ENCODE data around the gene SCFD2. TPM values are rescaled to one million over a fixed set of nuclear protein-coding genes. Genes with fewer than 3 reads are reported as not detected.

SCFD2 gene
- total and polyA plus RNA-seq, 4 donors: 5.2 to 28.7 (median 16.4) TPM

DNA sequence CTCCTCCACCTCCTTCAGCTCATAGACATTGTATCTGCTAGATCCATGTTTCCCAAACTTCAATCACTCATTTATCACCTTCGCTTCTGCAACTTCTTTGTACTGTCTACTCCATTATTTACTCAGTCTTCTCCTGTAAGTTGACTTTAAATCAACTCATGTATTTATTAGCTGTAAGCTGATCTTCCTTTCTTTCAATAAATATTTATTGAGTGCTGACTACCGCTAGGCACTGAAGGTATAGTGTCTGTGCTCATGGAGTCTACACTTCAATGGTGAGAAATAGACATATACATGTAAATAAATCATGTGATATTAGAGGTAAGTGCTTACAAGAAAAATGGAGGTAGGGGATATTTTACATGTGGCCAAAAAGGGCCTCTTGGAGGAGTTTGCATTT, 429.1 kb downstream of the SCFD2 start:
- no peak for ATAC-seq (ENCODE audit: insufficient read depth, low FRiP score)
- WGBS, 2 donors: 85 to 93% methylated on average over 2 of the region's 2 CpGs

GRCh38 chr4:52935317-52935716, 430.5 kb downstream of the SCFD2 start:
- Histone ChIP-seq H3K9me3 (ENCODE audit: control insufficient read depth in 4 of 4, insufficient read depth in 3 of 4, low read length in 3 of 4) (no peaks in the 10 kb centered on the region), H3K36me3 (ENCODE audit: control insufficient read depth in 4 of 4, insufficient read depth in 4 of 4, low read length in 4 of 4) (no peaks in the 10 kb centered on the region), H3K9ac (ENCODE audit: insufficient read depth in 1 of 2, low read length in 2 of 2) (no peak overlapping the region), H3K4me1 (ENCODE audit: control insufficient read depth in 5 of 5, insufficient read depth in 5 of 5, low read length in 5 of 5) (peaks cover 0 to 2% (median 0%) of the 10 kb centered on the region in 5 donors), H3K4me3 (no peak overlapping the region), H3K27ac (ENCODE audit: low read depth in 1 of 2, low read length in 1 of 2) (no peak overlapping the region), H3K27me3 (ENCODE audit: control insufficient read depth in 3 of 3, insufficient read depth in 3 of 3, low read length in 2 of 3) (no peaks in the 10 kb centered on the region)
- 92 to 95% methylated on average over 4 of the region's 4 CpGs for WGBS, 2 donors
- DNase-seq (no peak), ATAC-seq (ENCODE audit: insufficient read depth, low FRiP score) (no peak)
- TF ChIP-seq, protein P1, sequence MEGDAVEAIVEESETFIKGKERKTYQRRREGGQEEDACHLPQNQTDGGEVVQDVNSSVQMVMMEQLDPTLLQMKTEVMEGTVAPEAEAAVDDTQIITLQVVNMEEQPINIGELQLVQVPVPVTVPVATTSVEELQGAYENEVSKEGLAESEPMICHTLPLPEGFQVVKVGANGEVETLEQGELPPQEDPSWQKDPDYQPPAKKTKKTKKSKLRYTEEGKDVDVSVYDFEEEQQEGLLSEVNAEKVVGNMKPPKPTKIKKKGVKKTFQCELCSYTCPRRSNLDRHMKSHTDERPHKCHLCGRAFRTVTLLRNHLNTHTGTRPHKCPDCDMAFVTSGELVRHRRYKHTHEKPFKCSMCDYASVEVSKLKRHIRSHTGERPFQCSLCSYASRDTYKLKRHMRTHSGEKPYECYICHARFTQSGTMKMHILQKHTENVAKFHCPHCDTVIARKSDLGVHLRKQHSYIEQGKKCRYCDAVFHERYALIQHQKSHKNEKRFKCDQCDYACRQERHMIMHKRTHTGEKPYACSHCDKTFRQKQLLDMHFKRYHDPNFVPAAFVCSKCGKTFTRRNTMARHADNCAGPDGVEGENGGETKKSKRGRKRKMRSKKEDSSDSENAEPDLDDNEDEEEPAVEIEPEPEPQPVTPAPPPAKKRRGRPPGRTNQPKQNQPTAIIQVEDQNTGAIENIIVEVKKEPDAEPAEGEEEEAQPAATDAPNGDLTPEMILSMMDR (IDR thresholded peaks at IDR 0.05; ENCODE audit: control extremely low read depth, extremely low read depth): no peak

More for the DNA sequence above, 429.1 kb downstream of the SCFD2 start:
- peaks cover 0 to 2% (median 0%) of the 10 kb centered on the region in 5 donors for H3K4me1 ChIP-seq (ENCODE audit: control insufficient read depth in 5 of 5, insufficient read depth in 5 of 5, low read length in 5 of 5)
- H3K4me3 ChIP-seq: no peak overlapping the region
- no peak overlapping the region for H3K9ac ChIP-seq (ENCODE audit: insufficient read depth in 1 of 2, low read length in 2 of 2)
- H3K27me3 ChIP-seq (ENCODE audit: control insufficient read depth in 3 of 3, insufficient read depth in 3 of 3, low read length in 2 of 3): no peaks in the 10 kb centered on the region
- TF ChIP-seq, protein P1 (IDR thresholded peaks at IDR 0.05; ENCODE audit: control extremely low read depth, extremely low read depth): no peak
- H3K36me3 ChIP-seq (ENCODE audit: control insufficient read depth in 4 of 4, insufficient read depth in 4 of 4, low read length in 4 of 4): no peaks in the 10 kb centered on the region
- H3K9me3 ChIP-seq (ENCODE audit: control insufficient read depth in 4 of 4, insufficient read depth in 3 of 4, low read length in 3 of 4): no peaks in the 10 kb centered on the region
- H3K27ac ChIP-seq (ENCODE audit: low read depth in 1 of 2, low read length in 1 of 2): no peak overlapping the region
- DNase-seq: no peak

DNA sequence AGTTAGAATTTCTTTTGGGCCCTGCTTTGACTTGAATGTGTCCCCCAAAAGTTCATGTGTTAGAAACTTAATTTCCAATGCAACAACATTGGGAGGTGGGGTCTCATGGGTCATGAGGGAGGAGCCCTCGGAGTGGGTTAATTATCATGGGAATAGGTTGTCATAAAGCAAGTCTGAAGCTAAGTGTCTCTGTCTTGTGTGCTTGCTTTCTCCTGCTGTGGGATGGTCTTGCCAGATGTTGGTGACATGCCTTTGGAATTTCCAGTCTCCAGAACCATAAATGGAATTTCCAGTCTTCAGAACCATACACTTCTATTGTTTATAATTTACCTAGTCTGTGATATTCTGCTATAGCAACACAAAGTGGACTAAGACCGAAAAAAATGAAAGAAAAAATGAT, 432.1 kb downstream of the SCFD2 start:
- 91 to 97% methylated on average over 2 of the region's 2 CpGs for WGBS, 2 donors
- ATAC-seq (ENCODE audit: insufficient read depth, low FRiP score) (no peak), DNase-seq (no peak)
- TF ChIP-seq, protein P1 (IDR thresholded peaks at IDR 0.05; ENCODE audit: control extremely low read depth, extremely low read depth): no peak
- Histone ChIP-seq H3K9me3 (ENCODE audit: control insufficient read depth in 4 of 4, insufficient read depth in 3 of 4, low read length in 3 of 4) (no peaks in the 10 kb centered on the region), H3K9ac (ENCODE audit: insufficient read depth in 1 of 2, low read length in 2 of 2) (no peak overlapping the region), H3K36me3 (ENCODE audit: control insufficient read depth in 4 of 4, insufficient read depth in 4 of 4, low read length in 4 of 4) (no peaks in the 10 kb centered on the region), H3K27ac (ENCODE audit: low read depth in 1 of 2, low read length in 1 of 2) (no peak overlapping the region), H3K27me3 (ENCODE audit: control insufficient read depth in 3 of 3, insufficient read depth in 3 of 3, low read length in 2 of 3) (no peaks in the 10 kb centered on the region), H3K4me3 (no peak overlapping the region), H3K4me1 (ENCODE audit: control insufficient read depth in 5 of 5, insufficient read depth in 5 of 5, low read length in 5 of 5) (peaks cover 0 to 2% (median 0%) of the 10 kb centered on the region in 5 donors)

Data from lung (tissue), 12 donors.